ENCODE data around the gene ZNF408. TPM values are rescaled to one million over a fixed set of nuclear protein-coding genes. Genes with fewer than 3 reads are reported as not detected.
A peak's percentile ranks its signal among the peaks of the same experiment; 100 is the strongest.
"Not testable (repeated sequence)": the region's sequence is repeated elsewhere in the genome, so short reads cannot be mapped to it uniquely, and the experiment has no call there.

Gene ZNF408
- 1 to 10 TPM; 7.9 to 8.4 (median 8.3) TPM for polyA plus RNA-seq (ENCODE audit: insufficient read length in 3 of 3)

GRCh38 chr11:46700241-46701077 lies at the start of gene ZNF408, which contains the start of gene ARHGAP1:
Gene ZNF408 (plus strand): TSS chr11:46701031. CDS start chr11:46701048, 17 bp downstream.
Gene ARHGAP1 (minus strand): TSS chr11:46700619. CDS start chr11:46696107, 4,512 bp downstream.
- peak; percentile 96 to 99 (median 97) for DNase-seq (ENCODE audit: low read depth in 3 of 3, low spot score in 2 of 3)

GRCh38 chr11:46655631-46656030 lies 45.2 kb upstream of the ZNF408 start:
- no peak for DNase-seq (ENCODE audit: low read depth in 3 of 3, low spot score in 2 of 3)

DNA sequence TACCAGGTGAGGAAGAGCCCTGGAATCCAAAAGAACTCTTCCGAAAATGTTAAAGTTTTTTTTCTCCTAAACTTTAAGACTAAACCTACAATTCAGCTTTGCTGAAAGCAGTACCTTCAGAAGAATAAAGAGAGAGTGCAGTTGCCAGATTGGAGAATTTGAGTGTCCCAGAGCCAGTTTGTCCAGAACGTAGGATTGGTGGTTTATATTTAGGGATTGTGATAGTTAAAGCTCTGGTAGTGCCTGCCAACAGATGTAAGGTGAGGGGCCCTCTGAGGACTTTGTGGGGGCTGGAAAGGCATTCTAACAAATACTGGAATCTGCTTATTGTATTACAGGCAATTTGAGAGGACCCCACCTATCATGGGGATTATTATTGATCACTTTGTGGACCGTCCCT lies 43.6 kb upstream of the ZNF408 start:
- DNase-seq (ENCODE audit: low read depth in 3 of 3, low spot score in 2 of 3): no peak

- no peak for DNase-seq (ENCODE audit: low read depth in 3 of 3, low spot score in 2 of 3)
Measured at GRCh38 chr11:46658259-46658658, 42.6 kb upstream of the ZNF408 start.

GRCh38 chr11:46659908-46660307 lies 40.9 kb upstream of the ZNF408 start:
- no peak for DNase-seq (ENCODE audit: low read depth in 3 of 3, low spot score in 2 of 3)

- no peak for DNase-seq (ENCODE audit: low read depth in 3 of 3, low spot score in 2 of 3)
Measured at GRCh38 chr11:46661836-46662235, 39.0 kb upstream of the ZNF408 start.

DNA sequence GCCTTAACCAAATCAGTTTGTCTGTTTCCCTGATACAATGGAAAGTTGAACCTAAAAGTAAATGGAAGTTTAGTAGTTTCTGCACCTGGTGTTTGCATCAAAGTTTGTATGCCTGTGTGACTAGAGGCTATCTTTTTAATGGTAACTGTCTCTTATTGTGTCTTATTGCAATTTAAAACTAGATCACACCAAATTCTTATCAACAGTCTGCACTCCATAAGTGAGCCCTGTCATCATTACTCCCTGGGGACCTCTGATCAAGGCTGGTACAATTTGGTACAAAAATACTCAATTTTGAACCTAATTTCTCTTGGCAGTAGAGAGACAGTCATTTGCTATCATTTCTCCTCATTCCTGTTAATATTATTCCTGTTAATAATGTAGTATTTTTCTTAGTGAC lies 38.5 kb upstream of the ZNF408 start:
- DNase-seq (ENCODE audit: low read depth in 3 of 3, low spot score in 2 of 3): no peak

- no peak for DNase-seq (ENCODE audit: low read depth in 3 of 3, low spot score in 2 of 3)
Measured at GRCh38 chr11:46663277-46663940, 37.4 kb upstream of the ZNF408 start.

DNA sequence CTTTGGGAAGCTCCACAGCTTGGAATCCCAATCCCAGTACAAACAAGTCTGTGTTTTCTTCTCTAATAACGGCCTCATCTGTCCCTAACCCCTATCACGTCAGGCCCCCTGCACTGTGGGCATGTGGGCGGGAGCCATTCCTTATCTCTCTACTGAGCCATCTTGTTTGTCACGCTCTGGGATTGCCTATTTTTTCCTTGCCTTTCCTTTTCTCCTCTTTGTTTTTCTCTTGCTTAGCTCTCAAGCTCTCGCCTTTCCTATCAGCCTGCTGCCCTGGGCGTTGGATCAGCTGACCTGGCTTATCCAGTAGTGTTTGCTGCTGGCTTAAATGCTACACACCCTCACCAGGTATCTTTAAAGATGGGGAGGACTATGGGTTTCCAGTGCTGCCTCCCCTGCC lies 36.2 kb upstream of the ZNF408 start:
- no peak for DNase-seq (ENCODE audit: low read depth in 3 of 3, low spot score in 2 of 3)

DNA sequence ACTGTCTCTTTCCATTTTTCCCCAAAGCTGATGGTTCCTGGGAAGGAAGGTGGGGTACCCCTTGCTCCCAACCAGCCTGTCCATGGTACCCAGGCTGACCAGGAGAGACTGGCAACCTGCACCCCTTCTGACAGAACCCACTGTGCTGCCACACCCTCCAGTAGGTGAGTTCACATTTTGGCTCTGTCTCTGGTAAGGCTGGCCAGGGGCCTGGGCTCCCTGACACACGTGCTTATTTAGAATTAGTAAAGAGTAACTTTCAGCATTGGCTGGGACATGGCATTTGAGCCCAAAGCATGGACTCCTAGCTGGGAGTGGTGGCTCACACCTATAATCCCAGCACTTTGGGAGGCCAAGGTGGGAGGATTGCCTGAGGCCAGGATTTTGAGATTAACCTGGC lies 35.5 kb upstream of the ZNF408 start:
- no peak for DNase-seq (ENCODE audit: low read depth in 3 of 3, low spot score in 2 of 3)

DNA sequence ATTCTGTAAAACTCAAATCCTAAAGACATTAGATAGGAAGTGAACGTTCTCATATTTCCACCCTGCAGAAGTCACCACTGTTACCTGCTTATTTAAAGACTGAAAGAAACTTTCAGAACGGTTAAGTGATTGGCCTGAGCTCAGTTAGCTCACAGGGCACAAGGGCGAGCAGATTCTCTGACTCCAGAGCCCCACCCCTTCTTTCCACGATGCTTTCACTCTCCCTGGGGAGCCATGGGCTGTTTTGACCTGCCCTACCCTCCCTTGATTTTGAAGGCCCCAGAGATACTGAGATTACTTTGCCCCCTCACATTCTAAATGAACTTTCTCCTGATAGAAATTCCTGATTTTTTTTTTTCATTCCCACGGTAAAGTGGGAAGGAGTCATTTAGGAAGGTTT lies 34.3 kb upstream of the ZNF408 start:
- DNase-seq (ENCODE audit: low read depth in 3 of 3, low spot score in 2 of 3): no peak

DNA sequence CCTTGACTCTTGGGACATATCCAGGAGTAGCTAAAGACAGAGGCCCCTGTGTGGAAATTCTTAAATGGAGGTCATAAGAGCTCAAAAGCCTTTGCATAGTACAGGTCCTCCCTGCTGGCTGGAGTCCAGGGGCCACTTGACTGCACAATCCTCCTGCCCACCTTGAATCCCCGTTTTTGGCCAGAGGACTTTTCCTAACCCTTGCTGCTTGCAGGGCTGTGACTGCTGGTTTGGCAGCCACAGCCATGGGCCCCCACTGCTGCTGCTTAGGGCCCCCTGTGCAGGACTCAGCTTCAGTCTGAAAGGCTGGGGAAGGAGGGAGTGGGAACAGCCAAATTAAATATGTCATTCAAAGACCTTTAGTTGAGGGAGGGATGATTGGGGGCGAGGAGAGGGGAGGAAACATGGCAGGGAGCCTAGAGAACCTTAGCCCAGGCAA lies 33.8 kb upstream of the ZNF408 start:
- DNase-seq (ENCODE audit: low read depth in 3 of 3, low spot score in 2 of 3): no peak

- no peak for DNase-seq (ENCODE audit: low read depth in 3 of 3, low spot score in 2 of 3)
Measured at GRCh38 chr11:46668480-46669085, 32.2 kb upstream of the ZNF408 start.

DNA sequence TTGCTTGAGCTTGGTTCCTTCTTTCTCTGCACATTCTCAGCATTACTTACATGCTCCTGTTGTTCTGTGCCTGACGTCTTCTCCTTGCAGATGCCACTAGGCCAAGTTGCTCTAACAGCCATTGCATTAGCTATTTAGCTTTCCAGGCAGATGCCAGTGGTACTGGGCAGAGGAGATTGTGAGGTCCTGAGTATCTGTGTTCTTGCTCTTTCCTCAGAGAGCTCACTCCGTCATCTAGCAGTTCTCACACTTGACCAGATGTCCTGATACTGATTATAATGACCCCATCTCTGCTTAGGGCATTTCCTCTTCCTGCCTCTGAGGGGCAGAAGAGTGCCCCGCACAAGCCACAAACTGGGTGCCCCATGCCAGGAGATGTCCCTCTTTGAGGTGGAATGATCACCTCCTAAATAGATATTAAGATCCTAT lies 31.1 kb upstream of the ZNF408 start:
- DNase-seq (ENCODE audit: low read depth in 3 of 3, low spot score in 2 of 3): no peak

DNA sequence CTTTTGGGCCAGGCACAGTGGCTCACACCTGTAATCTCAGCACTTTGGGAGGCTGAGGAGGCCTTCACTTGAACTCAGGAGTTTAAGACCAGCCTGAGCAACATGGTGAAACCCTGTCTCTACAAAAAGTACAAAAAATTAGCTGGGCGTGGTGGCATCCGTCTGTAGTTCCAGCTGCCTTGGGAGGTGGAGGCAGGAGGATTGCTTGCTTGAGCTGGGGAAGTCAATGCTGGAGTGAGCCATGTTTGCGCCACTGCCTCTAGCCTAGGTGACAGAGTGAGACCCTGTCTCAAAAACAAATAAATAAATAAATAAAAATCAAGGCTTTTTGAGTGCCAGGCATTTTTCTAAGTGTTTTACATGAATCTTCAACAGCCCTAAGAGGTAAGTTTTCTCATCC lies 30.3 kb upstream of the ZNF408 start:
- not testable (repeated sequence) for DNase-seq (ENCODE audit: low read depth in 3 of 3, low spot score in 2 of 3)

DNA sequence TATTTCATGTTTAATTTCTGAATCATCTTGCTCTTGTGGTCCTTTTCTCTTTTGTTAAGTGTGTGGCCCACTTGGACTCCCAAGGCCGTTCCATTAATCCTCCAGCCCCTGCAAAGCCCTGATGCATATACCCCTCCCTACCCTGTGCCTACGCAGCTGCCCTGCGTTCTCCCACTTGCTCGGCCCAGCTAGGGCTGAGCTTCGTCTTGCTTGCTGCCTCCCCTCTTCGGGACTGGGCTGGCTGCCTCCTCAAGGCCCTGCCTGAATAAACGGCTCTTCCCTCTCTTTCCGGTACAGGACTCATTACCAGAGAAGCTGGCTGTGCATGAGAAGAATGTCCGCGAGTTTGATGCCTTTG lies 28.9 kb upstream of the ZNF408 start:
- no peak for DNase-seq (ENCODE audit: low read depth in 3 of 3, low spot score in 2 of 3)

GRCh38 chr11:46672381-46672839 lies 28.4 kb upstream of the ZNF408 start:
- DNase-seq (ENCODE audit: low read depth in 3 of 3, low spot score in 2 of 3): no peak

DNA sequence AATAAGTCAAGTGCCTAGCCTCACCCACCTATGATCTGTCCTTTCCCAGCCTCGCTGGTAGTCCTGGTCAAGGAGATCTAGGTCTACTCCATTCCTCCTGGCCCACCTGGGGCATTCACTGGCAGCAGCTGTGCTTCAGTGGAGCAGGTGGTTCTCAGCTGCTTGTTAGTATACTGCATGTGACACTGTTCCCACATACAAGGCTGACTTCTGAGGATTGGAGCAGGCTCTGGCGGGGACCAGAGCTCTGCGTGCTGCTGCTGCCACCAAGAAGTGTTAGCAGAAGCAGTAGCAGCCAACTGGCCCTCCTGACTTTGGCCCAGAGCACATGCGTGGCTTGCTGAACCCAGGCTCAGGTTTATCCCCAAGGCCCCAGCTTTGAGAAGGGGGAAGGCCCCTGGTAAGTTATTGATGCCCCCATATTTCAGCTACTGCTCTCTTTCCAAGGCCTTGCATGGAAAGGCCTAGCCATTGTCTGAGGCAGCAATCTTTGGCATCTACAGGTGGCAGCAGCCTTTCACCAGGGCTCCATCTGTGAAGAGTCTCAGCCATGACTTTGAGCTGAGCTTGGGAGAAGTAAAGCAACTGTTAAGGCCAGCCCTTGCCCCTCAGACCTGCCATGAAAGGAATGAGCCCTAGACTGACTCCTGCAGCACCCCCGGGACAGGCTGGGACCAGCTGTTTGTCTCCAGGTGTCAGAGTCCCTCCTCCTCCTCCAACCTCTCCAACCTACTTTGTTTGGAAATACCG lies 26.9 kb upstream of the ZNF408 start:
- no peak for DNase-seq (ENCODE audit: low read depth in 3 of 3, low spot score in 2 of 3)

- DNase-seq (ENCODE audit: low read depth in 3 of 3, low spot score in 2 of 3): no peak
Measured at GRCh38 chr11:46674463-46675287, 26.2 kb upstream of the ZNF408 start.
